ENCODE data around the gene SHH.

SHH gene

GRCh38 chr7:155782466-155782865 lies 29.8 kb downstream of the SHH start (continued):
- TF ChIP-seq TSHZ1 (tag by site-specific recombination; IDR thresholded peaks at IDR 0.05; ENCODE audit: borderline replicate concordance) (no peak), ZNF26 (tag by site-specific recombination; IDR thresholded peaks at IDR 0.05) (no peak), ZNF23 (tag by site-specific recombination; IDR thresholded peaks at IDR 0.05; ENCODE audit: borderline replicate concordance) (no peak), IKZF3 (tag by site-specific recombination; IDR thresholded peaks at IDR 0.05) (no peak), ZBTB48 (tag by site-specific recombination; IDR thresholded peaks at IDR 0.05) (no peak), ZNF76 (tag by site-specific recombination; IDR thresholded peaks at IDR 0.05; ENCODE audit: borderline replicate concordance, low read depth) (no peak)

- no peaks in the 10 kb centered on the region for H3K4me1 ChIP-seq (ENCODE audit: control insufficient read depth, insufficient read depth, low read length)
- no peak overlapping the region for H3K4me3 ChIP-seq (ENCODE audit: low read depth, low read length)
- H3K9me3 ChIP-seq (ENCODE audit: control insufficient read depth, insufficient read depth, low read depth, low read length), result no peaks in the 10 kb centered on the region
- no peak for TF ChIP-seq ZNF621 (tag by site-specific recombination; IDR thresholded peaks at IDR 0.05)
- ChIA-PET CTCF (no interaction called here), POLR2A (no interaction called here)
- peaks cover 0 to 72% of the 10 kb centered on the region in 2 experiments; a peak in 1 of 3 replicates for H3K36me3 ChIP-seq (ENCODE audit: control insufficient read depth in 2 of 2, insufficient read depth in 1 of 2, low read length in 2 of 2)
- no peak overlapping the region for H3K27ac ChIP-seq (ENCODE audit: extremely low read depth, low read depth, low read length)
Measured at GRCh38 chr7:155781433-155781832, 30.8 kb downstream of the SHH start.

- TF ChIP-seq ZNF350 (tag by site-specific recombination; IDR thresholded peaks at IDR 0.05), result no peak
- no peak for TF ChIP-seq HIC1 (tag by site-specific recombination; IDR thresholded peaks at IDR 0.05)
- TF ChIP-seq ZNF791 (tag by site-specific recombination; IDR thresholded peaks at IDR 0.05), result no peak
- TF ChIP-seq MEIS1 (CRISPR knock-in tag; IDR thresholded peaks at IDR 0.05; ENCODE audit: borderline replicate concordance), result no peak
- no peak for TF ChIP-seq ZNF560 (tag by site-specific recombination; IDR thresholded peaks at IDR 0.05; ENCODE audit: borderline replicate concordance)
- no peak for TF ChIP-seq ZNF837 (tag by site-specific recombination; IDR thresholded peaks at IDR 0.05)
- no peak for TF ChIP-seq GFI1B (tag by site-specific recombination; IDR thresholded peaks at IDR 0.05)
- TF ChIP-seq ZNF239 (tag by site-specific recombination; IDR thresholded peaks at IDR 0.05), result no peak
- TF ChIP-seq ZNF433 (tag by site-specific recombination; IDR thresholded peaks at IDR 0.05; ENCODE audit: low read depth), result no peak
- TF ChIP-seq ZNF654 (tag by site-specific recombination; IDR thresholded peaks at IDR 0.05; ENCODE audit: low read depth), result no peak
- TF ChIP-seq SP3 (tag by site-specific recombination; IDR thresholded peaks at IDR 0.05), result no peak
- TF ChIP-seq GLIS2 (tag by site-specific recombination; IDR thresholded peaks at IDR 0.05), result no peak
- TF ChIP-seq ZSCAN30 (tag by site-specific recombination; IDR thresholded peaks at IDR 0.05), result no peak
- TF ChIP-seq ZNF645 (tag by site-specific recombination; IDR thresholded peaks at IDR 0.05), result no peak
- TF ChIP-seq ZNF311 (tag by site-specific recombination; IDR thresholded peaks at IDR 0.05; ENCODE audit: borderline replicate concordance), result no peak
- TF ChIP-seq ZNF335 (tag by site-specific recombination; conservative IDR thresholded peaks at IDR 0.05), result no peak
- Histone ChIP-seq H3K36me3 (ENCODE audit: control insufficient read depth in 2 of 2, insufficient read depth in 1 of 2, low read length in 2 of 2) (peaks cover 0 to 77% of the 10 kb centered on the region in 2 experiments; a peak in 1 of 3 replicates), H3K9me3 (ENCODE audit: control insufficient read depth, insufficient read depth, low read depth, low read length) (no peaks in the 10 kb centered on the region), H3K27ac (ENCODE audit: extremely low read depth, low read depth, low read length) (no peak overlapping the region), H3K4me3 (ENCODE audit: low read depth, low read length) (no peak overlapping the region), H3K4me1 (ENCODE audit: control insufficient read depth, insufficient read depth, low read length) (no peaks in the 10 kb centered on the region)
- ChIA-PET CTCF (interaction anchor here (0.6 kb wide), 1 partner anchor 400 kb away, joined by 3 read pairs; no protein-coding TSS in a partner anchor), POLR2A (no interaction called here)
Measured at GRCh38 chr7:155780884-155781283, 31.4 kb downstream of the SHH start.
